LNCaP clone FGC (cell line): ENCODE results near the gene ARSA.
"Not testable (repeated sequence)": the region's sequence is repeated elsewhere in the genome, so short reads cannot be mapped to it uniquely, and the experiment has no call there.

Source experiments
- DNase-seq: peaks from one replicate; pipeline ENCODE4 v3.0.0-alpha.2; 2011; ENCODE audit warnings: low read depth
- H3K4me3 ChIP-seq: 2 replicates; pipeline ENCODE4 v1.5.1; 2011; ENCODE audit warnings: mild to moderate bottlenecking, low read depth, low read length, control low read depth
- TF ChIP-seq, protein P1 (sequence below): IDR thresholded peaks from 2 replicates; pipeline ENCODE4 v1.5.1; 2012; ENCODE audit warnings: mild to moderate bottlenecking; ENCODE audit not compliant: control insufficient read depth, insufficient read depth; ENCODE audit errors: extremely low read depth

The ARSA gene

DNA sequence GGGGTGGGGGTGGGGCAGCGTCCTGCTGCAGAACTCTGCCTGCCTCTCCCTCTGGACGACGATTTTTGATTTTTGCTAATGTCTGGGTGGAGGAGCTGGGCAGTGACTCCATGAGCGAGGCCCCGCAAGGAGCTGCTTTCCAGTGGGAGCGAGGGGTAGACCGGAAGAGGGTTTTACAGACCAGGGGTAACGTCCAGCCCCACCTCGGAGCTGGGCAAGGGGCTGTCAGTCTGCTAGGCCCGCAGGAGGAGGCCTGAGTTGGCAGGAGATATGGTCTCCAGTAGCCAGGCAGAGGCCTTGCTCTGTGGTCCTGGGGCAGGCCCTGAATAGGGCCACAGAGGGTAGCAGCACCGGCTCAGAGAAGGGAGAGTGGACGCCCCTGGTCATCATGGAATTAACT is 18.4 kb downstream of the ARSA start:
- H3K4me3 ChIP-seq, result no peak overlapping the region
- TF ChIP-seq, protein P1, sequence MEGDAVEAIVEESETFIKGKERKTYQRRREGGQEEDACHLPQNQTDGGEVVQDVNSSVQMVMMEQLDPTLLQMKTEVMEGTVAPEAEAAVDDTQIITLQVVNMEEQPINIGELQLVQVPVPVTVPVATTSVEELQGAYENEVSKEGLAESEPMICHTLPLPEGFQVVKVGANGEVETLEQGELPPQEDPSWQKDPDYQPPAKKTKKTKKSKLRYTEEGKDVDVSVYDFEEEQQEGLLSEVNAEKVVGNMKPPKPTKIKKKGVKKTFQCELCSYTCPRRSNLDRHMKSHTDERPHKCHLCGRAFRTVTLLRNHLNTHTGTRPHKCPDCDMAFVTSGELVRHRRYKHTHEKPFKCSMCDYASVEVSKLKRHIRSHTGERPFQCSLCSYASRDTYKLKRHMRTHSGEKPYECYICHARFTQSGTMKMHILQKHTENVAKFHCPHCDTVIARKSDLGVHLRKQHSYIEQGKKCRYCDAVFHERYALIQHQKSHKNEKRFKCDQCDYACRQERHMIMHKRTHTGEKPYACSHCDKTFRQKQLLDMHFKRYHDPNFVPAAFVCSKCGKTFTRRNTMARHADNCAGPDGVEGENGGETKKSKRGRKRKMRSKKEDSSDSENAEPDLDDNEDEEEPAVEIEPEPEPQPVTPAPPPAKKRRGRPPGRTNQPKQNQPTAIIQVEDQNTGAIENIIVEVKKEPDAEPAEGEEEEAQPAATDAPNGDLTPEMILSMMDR, result no peak
- DNase-seq, result no peak

DNA sequence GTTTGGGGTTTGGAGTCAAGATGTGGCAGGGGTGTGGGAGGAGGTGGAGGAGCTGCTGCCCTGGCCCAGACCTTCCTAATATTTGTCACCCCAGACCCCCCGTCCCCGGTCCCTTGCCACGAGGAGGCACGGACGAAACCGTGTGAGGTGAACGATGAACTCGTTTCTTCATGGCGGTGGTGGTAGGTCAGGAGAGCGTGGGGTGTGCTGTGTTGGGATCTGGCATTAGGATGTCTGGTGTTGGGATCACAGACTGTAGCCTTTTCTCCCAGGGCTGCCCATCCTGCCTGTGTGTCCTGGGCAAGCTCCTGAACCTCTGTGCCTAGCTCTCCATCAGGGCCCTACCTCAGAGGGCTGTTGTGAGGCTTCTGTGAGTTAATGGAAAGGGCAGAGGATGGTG is 19.0 kb downstream of the ARSA start:
- no peak for DNase-seq
- TF ChIP-seq, protein P1, result no peak
- no peak overlapping the region for H3K4me3 ChIP-seq

DNA sequence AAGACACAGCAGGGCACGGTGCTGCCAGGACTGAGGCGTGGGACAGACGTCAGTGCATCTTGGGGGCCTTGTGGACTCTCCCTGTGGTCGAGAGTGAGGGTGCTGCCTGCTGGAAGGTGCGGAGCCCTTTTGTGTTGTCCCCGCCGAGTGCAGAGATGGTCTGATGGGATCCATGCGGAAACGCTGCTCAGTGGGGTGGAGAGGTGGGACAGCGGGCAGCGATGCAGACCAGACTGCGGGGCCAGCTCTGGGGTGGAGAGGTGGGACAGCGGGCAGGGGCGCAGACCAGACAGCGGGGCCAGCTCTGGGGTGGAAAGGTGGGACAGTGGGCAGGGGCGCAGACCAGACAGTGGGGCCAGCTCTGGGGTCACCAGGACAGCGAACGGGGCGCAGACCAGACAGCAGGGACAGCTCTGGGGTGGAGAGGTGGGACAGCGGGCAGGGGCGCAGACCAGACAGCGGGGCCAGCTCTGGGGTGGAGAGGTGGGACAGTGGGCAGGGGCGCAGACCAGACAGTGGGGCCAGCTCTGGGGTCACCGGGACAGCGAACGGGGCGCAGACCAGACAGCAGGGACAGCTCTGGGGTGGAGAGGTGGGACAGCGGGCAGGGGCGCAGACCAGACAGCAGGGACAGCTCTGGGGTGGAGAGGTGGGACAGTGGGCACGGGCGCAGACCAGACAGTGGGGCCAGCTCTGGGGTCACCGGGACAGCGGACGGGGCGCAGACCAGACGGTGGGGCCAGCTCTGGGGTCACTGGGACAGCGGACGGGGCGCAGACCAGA is 19.7 kb downstream of the ARSA start:
- DNase-seq, H3K4me3 ChIP-seq: not testable (repeated sequence)

DNA sequence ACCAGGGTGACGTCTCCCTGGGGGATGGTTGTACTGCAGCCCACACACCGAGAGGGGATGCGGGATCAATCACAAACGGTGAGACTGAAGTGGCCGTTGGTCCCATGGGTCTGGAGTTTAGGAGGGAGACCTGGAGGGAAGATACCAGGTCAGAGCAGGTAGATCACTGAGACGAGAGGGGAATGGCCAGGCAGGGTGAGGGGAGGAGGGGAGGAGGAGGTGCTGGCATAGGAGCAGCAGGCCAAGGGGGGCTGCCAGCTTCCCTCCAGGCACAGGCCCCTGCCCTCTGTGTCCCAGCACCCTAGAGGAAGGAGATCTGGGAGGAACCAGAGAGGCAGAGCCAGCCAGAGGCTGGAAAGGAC is 20.3 kb downstream of the ARSA start:
- no peak overlapping the region for H3K4me3 ChIP-seq
- DNase-seq, result no peak
- TF ChIP-seq, protein P1, result no peak

DNA sequence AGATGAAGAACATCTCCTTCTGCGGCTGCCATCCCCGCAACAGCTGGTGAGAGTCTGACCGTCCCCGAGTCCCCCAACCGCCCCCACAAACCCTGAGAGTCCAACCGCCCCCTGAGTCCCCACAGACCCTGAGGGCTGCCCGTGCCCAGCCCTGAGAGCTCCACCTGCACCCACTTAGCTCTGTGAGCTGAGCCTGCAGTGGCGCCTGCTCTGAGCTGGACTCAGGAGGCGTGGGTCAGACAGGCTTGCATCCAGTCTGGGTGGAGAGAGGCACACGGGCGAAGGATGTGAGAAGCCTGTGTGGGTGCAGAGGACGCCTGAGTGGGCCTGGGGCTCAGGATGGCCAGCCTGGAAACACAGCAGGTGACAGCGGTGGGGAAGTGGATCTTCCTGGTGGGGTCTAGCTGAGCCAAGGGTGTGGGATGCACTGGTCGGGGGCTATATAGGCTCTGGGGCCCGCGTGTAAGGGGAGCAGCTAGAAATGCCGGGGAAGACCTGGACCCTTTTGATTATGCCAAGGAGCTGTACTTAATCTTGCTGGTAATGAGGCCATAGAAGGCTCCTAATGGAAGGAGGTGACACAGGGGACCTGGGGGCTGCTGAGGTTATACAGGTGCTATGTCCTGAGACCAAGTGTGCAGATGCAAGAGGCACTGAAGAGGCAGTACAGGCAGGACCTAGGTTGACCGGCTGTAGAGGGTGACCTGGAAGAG is 20.9 kb downstream of the ARSA start:
- H3K4me3 ChIP-seq, result no peak overlapping the region
- no peak for DNase-seq
- TF ChIP-seq, protein P1, result no peak

DNA sequence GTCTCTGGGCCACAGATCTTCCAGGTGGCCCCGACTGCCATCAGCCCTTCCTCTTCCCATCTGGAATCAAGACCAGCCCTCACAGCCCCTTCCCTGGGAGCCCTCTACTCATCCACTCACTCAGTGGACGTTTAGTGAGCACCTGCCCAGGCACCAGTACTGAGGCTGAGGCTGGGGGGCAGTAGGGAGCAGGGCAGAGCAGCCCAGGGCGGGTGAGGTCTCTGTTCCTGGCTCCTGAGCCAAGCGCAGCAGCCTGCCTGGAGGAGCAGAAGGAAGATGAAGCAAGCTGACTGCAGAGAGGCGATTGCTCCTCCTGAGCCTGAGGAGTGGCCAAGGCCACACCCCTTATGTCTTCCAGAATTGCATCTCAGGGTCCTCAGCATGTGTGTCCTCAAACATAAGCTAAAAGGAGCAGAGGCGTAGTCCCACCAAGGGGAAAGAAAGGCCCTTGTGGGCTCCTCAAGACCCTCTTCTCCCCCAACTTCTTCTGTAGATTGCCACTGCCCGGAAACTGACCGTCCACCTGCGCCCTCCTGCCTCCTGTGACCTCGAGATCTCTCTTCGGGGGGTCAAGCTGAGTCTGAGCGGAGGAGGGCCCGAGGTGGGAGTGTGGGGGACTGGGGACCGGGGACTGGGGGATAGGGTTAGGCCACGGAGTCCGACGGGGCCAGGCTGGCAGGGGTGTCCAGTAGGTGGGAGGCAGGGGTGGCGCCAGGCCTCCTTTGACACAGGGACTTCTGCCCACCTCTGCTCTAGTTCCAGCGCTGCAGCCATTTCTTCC is 21.6 kb downstream of the ARSA start:
- no peak for DNase-seq
- TF ChIP-seq, protein P1, result peak; percentile 48
- H3K4me3 ChIP-seq, result no peak overlapping the region

DNA sequence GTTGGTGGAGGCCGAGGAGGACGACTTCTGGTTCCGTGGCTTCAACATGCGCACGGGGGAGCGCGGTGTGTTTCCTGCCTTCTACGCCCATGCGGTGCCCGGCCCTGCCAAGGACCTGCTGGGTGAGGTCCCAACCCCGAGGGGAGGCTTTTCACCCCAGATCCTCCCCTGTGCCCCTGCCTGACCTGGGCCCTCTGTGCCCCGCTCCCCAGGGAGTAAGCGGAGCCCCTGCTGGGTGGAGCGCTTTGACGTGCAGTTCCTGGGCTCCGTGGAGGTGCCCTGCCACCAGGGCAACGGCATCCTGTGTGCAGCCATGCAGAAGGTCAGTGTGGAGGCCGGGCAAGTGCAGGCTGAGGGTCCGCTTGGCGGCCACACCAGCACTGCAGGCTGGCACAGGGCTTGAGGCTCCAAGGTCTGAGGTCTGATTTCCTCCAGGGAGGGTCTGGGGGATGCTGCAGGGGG is 22.3 kb downstream of the ARSA start:
- TF ChIP-seq, protein P1, result no peak
- H3K4me3 ChIP-seq, result no peak overlapping the region
- no peak for DNase-seq
